ENCODE results near the gene BNC2. TPM values are rescaled to one million over a fixed set of nuclear protein-coding genes. Genes with fewer than 3 reads are reported as not detected.

BNC2 gene
- total RNA-seq, 1 experiment from 2014 or later: 43.6 TPM

- no peaks in the 10 kb centered on the region for H3K27me3 ChIP-seq (ENCODE audit: insufficient read depth, low read length)
- no peak overlapping the region for H3K56ac ChIP-seq (ENCODE audit: insufficient read length, low read depth, low read length)
- H3K27me3 Mint-ChIP-seq (ENCODE audit: low read depth): no peaks in the 10 kb centered on the region
- H3K79me2 ChIP-seq (ENCODE audit: insufficient read depth, low read length): no peaks in the 10 kb centered on the region
- H3K27ac Mint-ChIP-seq: peak overlapping the region in 1 of 3 experiments; percentile 49; a peak in 3 of 7 replicates
- no peak overlapping the region for H2BK120ac ChIP-seq (ENCODE audit: low read depth, low read length, poor library complexity, severe bottlenecking)
- no peak overlapping the region for H3K9ac ChIP-seq (ENCODE audit: extremely low read depth, insufficient read length, low read length)
- no peaks in the 10 kb centered on the region for H3K79me1 ChIP-seq (ENCODE audit: insufficient read depth, low read depth, low read length, poor library complexity, severe bottlenecking)
- TF ChIP-seq CTCF (conservative IDR thresholded peaks at IDR 0.05): no peak
- no peak overlapping the region for H2BK15ac ChIP-seq (ENCODE audit: low read depth, low read length)
- no peaks in the 10 kb centered on the region for H3K9me3 Mint-ChIP-seq
- no peak overlapping the region for H4K8ac ChIP-seq (replicated peaks; ENCODE audit: insufficient read length, low read depth, low read length)
- H3K9me3 ChIP-seq (ENCODE audit: control insufficient read depth, low read depth, low read length): no peaks in the 10 kb centered on the region
- no peak overlapping the region for H2BK12ac ChIP-seq (ENCODE audit: insufficient read length, low read depth, low read length)
- no peak overlapping the region for H3T11ph ChIP-seq (ENCODE audit: low read length)
- H3K4me1 Mint-ChIP-seq: peaks cover 22 to 28% of the 10 kb centered on the region in 2 experiments
- H2BK5ac ChIP-seq (ENCODE audit: insufficient read length, low read length): no peak overlapping the region
- no peak overlapping the region for H3K14ac ChIP-seq (ENCODE audit: insufficient read depth, low read length)
- no peaks in the 10 kb centered on the region; a peak in 1 of 7 replicates for H3K36me3 Mint-ChIP-seq (ENCODE audit: insufficient read depth in 1 of 3, low read depth in 3 of 3)
- no peak overlapping the region for H3K4ac ChIP-seq (ENCODE audit: low read depth, low read length)
- no peak overlapping the region for H2AK5ac ChIP-seq (ENCODE audit: insufficient read length, low read length)
- H4K20me1 ChIP-seq (ENCODE audit: control insufficient read depth, insufficient read depth, insufficient read length): peaks cover 2% of the 10 kb centered on the region
- no peak for DNase-seq
- no peak overlapping the region for H3K4me3 Mint-ChIP-seq
- no peak overlapping the region for H4K91ac ChIP-seq (ENCODE audit: insufficient read length, low read depth, low read length)
- H3K27ac ChIP-seq (ENCODE audit: insufficient read length, low read depth, low read length): no peak overlapping the region
- H3K4me1 ChIP-seq (ENCODE audit: insufficient read depth, low read length): no peaks in the 10 kb centered on the region
- no peak overlapping the region for H3K18ac ChIP-seq (ENCODE audit: insufficient read length, low read depth, low read length)
- no CpG with 5 or more reads among the region's 4 CpGs for WGBS (ENCODE audit: extremely low coverage, insufficient read length, low lambda C conversion rate)
- no peaks in the 10 kb centered on the region for H3K23me2 ChIP-seq (ENCODE audit: insufficient read length, low read depth, low read length, poor library complexity, severe bottlenecking)
- no peak overlapping the region for H2BK20ac ChIP-seq (ENCODE audit: low read depth, low read length, poor library complexity, severe bottlenecking)
- H2AFZ ChIP-seq (ENCODE audit: low read length): no peak overlapping the region
- H3K4me2 ChIP-seq (ENCODE audit: insufficient read depth, insufficient read length, low read length): no peak overlapping the region
- H3K23ac ChIP-seq (ENCODE audit: insufficient read length, low read depth, low read length): no peak overlapping the region
- H4K5ac ChIP-seq (ENCODE audit: insufficient read length, low read depth, low read length): no peak overlapping the region
Observed at GRCh38 chr9:16645970-16646369, 224.5 kb downstream of the BNC2 start.

Measured in H9 (cell line).